GM21723 (cell line): ENCODE measurements around the gene ZBTB34.

Source experiments
- ATAC-seq: cut with Tn5 transposase; IDR thresholded peaks from one replicate; pipeline ENCODE4 v1.9.1; 2021; ENCODE audit warnings: mild to moderate bottlenecking, moderate library complexity; ENCODE audit not compliant: unreplicated experiment

Gene ZBTB34

GRCh38 chr9:126915846-126916543 lies 55.6 kb downstream of the ZBTB34 start:
- no peak for ATAC-seq

- no peak for ATAC-seq
These were observed 56.5 kb downstream of the ZBTB34 start for GRCh38 chr9:126916909-126917308.

GRCh38 chr9:126919193-126919592 lies 58.8 kb downstream of the ZBTB34 start:
- no peak for ATAC-seq

- ATAC-seq: no peak
These were observed 65.4 kb downstream of the ZBTB34 start for GRCh38 chr9:126925876-126926275.

- ATAC-seq: no peak
These were observed 65.9 kb downstream of the ZBTB34 start for GRCh38 chr9:126926364-126926763.

- ATAC-seq: no peak
These were observed 67.0 kb downstream of the ZBTB34 start for GRCh38 chr9:126927419-126927818.

GRCh38 chr9:126932871-126933321 lies 72.5 kb downstream of the ZBTB34 start:
- ATAC-seq: no peak

- no peak for ATAC-seq
These were observed 73.0 kb downstream of the ZBTB34 start for GRCh38 chr9:126933334-126933980.

GRCh38 chr9:126934441-126934840 lies 74.0 kb downstream of the ZBTB34 start:
- no peak for ATAC-seq
